GM18858 (cell line): ENCODE results near the gene PPFIA3.
A peak's percentile ranks its signal among the peaks of the same experiment; 100 is the strongest.
"Not testable (repeated sequence)": the region's sequence is repeated elsewhere in the genome, so short reads cannot be mapped to it uniquely, and the experiment has no call there.

Experiments
- ATAC-seq: cut with Tn5 transposase; IDR thresholded peaks from one replicate; pipeline ENCODE4 v1.9.1; 2021; ENCODE audit not compliant: unreplicated experiment

The PPFIA3 gene

GRCh38 chr19:49119411-49120324, at the start of gene PPFIA3:
TSS of gene PPFIA3 (plus strand) at chr19:49119544. CDS start at chr19:49127874, 8,330 bp downstream.
- no peak for ATAC-seq

- ATAC-seq, result no peak
These were observed 48.9 kb upstream of the PPFIA3 start for GRCh38 chr19:49070416-49070815.

GRCh38 chr19:49071860-49072547, 47.3 kb upstream of the PPFIA3 start:
- ATAC-seq, result no peak

- ATAC-seq, result no peak
These were observed 45.6 kb upstream of the PPFIA3 start for GRCh38 chr19:49073514-49074378.

GRCh38 chr19:49074869-49075268, 44.5 kb upstream of the PPFIA3 start:
- ATAC-seq, result not testable (repeated sequence)

- ATAC-seq, result no peak
These were observed 39.0 kb upstream of the PPFIA3 start for GRCh38 chr19:49080392-49080791.

- no peak for ATAC-seq
These were observed 38.1 kb upstream of the PPFIA3 start for GRCh38 chr19:49081273-49081672.

GRCh38 chr19:49084206-49085019, 34.9 kb upstream of the PPFIA3 start:
- no peak for ATAC-seq

GRCh38 chr19:49085020-49085867, 34.1 kb upstream of the PPFIA3 start, which contains the start of gene SNRNP70:
TSS of gene SNRNP70 (plus strand) at chr19:49085451. CDS start at chr19:49086415, 964 bp downstream.
- peak; percentile 72 for ATAC-seq

GRCh38 chr19:49085868-49086232, 33.5 kb upstream of the PPFIA3 start:
- ATAC-seq, result no peak

GRCh38 chr19:49086296-49086695, 33.0 kb upstream of the PPFIA3 start:
- ATAC-seq, result no peak

GRCh38 chr19:49091391-49092038, 27.8 kb upstream of the PPFIA3 start:
- ATAC-seq, result no peak

- no peak for ATAC-seq
These were observed 26.7 kb upstream of the PPFIA3 start for GRCh38 chr19:49092686-49093085.

- ATAC-seq, result no peak
These were observed 24.6 kb upstream of the PPFIA3 start for GRCh38 chr19:49094505-49095482.

GRCh38 chr19:49097453-49098288, 21.7 kb upstream of the PPFIA3 start:
- no peak for ATAC-seq

- ATAC-seq, result no peak
These were observed 20.5 kb upstream of the PPFIA3 start for GRCh38 chr19:49098795-49099194.

- ATAC-seq, result no peak
These were observed 18.2 kb upstream of the PPFIA3 start for GRCh38 chr19:49101160-49101559.
